Measurements from ENCODE around the gene PPIL6.
"Not testable (repeated sequence)": the region's sequence is repeated elsewhere in the genome, so short reads cannot be mapped to it uniquely, and the experiment has no call there.

Gene PPIL6

GRCh38 chr6:109393157-109393885 is 47.1 kb downstream of the PPIL6 start:
- no peak for DNase-seq

- no peak for DNase-seq
These were observed 50.7 kb downstream of the PPIL6 start for GRCh38 chr6:109389650-109390274.

- no peak for DNase-seq
These were observed 52.2 kb downstream of the PPIL6 start for GRCh38 chr6:109388265-109388664.

GRCh38 chr6:109383438-109383940 is 56.9 kb downstream of the PPIL6 start:
- DNase-seq = no peak

GRCh38 chr6:109382576-109383437 is 57.6 kb downstream of the PPIL6 start:
- DNase-seq = peak; percentile 93

GRCh38 chr6:109381747-109382575 is 58.5 kb downstream of the PPIL6 start, which contains the start of gene CD164:
TSS of gene CD164 (minus strand) at chr6:109382467. CDS start at chr6:109382378, 89 bp downstream.
- DNase-seq = peak; percentile 93

GRCh38 chr6:109381061-109381746 is 59.2 kb downstream of the PPIL6 start:
- no peak for DNase-seq

- DNase-seq = no peak
These were observed 60.7 kb downstream of the PPIL6 start for GRCh38 chr6:109379711-109380110.

GRCh38 chr6:109377717-109378116 is 62.7 kb downstream of the PPIL6 start:
- no peak for DNase-seq

- DNase-seq = no peak
These were observed 66.0 kb downstream of the PPIL6 start for GRCh38 chr6:109374326-109374892.

GRCh38 chr6:109373762-109374161 is 66.7 kb downstream of the PPIL6 start:
- peak; percentile 37 for DNase-seq

- no peak for DNase-seq
These were observed 67.1 kb downstream of the PPIL6 start for GRCh38 chr6:109373331-109373730.

GRCh38 chr6:109372130-109372529 is 68.3 kb downstream of the PPIL6 start:
- no peak for DNase-seq

GRCh38 chr6:109370792-109371191 is 69.6 kb downstream of the PPIL6 start:
- DNase-seq = no peak

GRCh38 chr6:109370336-109370735 is 70.1 kb downstream of the PPIL6 start:
- no peak for DNase-seq

GRCh38 chr6:109369728-109370127 is 70.7 kb downstream of the PPIL6 start:
- no peak for DNase-seq

- DNase-seq = not testable (repeated sequence)
These were observed 75.9 kb downstream of the PPIL6 start for GRCh38 chr6:109364382-109365078.

- DNase-seq = no peak
These were observed 76.7 kb downstream of the PPIL6 start for GRCh38 chr6:109363753-109364152.

GRCh38 chr6:109362102-109362884 is 78.1 kb downstream of the PPIL6 start:
- DNase-seq = no peak

- DNase-seq = no peak
These were observed 79.6 kb downstream of the PPIL6 start for GRCh38 chr6:109360791-109361190.

Measured in CD4-positive, alpha-beta T cell treated with Interleukin-15 for 1 hour (primary cell).